Heart right ventricle (tissue), 16 donors: Measurements from ENCODE around the gene TMEM127. TPM values are rescaled to one million over a fixed set of nuclear protein-coding genes. Genes with fewer than 3 reads are reported as not detected.

Source experiments
- ATAC-seq, 8 donors: fragments of 200-7000 bp; cut with Tn5 transposase; one replicate each; pipeline ENCODE4 v1.9.1; 2020; ENCODE audit warnings: mild to moderate bottlenecking in 8 of 8, moderate library complexity in 8 of 8, moderate number of reproducible peaks in 1 of 8
- DNase-seq, 2 donors: peaks; one replicate each; pipeline ENCODE4 v3.0.0-alpha.2; 2020
- H3K27ac ChIP-seq, 10 donors: fragments of 200-600 bp; sonication (generic) in 2 of 10; one replicate each; pipeline versions ENCODE4 v1.5.0 to v1.8.0; 2020 to 2022; ENCODE audit warnings: mild to moderate bottlenecking in 3 of 10
- H3K27me3 ChIP-seq, 7 donors: fragments of 200-600 bp; one replicate each; pipeline ENCODE4 v1.8.0; 2021 to 2022; ENCODE audit warnings: mild to moderate bottlenecking in 2 of 7
- H3K36me3 ChIP-seq, 9 donors: fragments of 200-600 bp; sonication (generic) in 1 of 9; one replicate each; pipeline versions ENCODE4 v1.5.0 to v1.8.0; 2020 to 2022; ENCODE audit warnings: mild to moderate bottlenecking in 2 of 9
- H3K4me1 ChIP-seq, 9 donors: fragments of 200-600 bp; sonication (generic) in 1 of 9; one replicate each; pipeline versions ENCODE4 v1.5.0 to v1.8.0; 2020 to 2022; ENCODE audit warnings: mild to moderate bottlenecking in 4 of 9
- H3K4me3 ChIP-seq, 10 donors: fragments of 200-600 bp; sonication (generic) in 2 of 10; one replicate each; pipeline versions ENCODE4 v1.5.0 to v1.8.0; 2020 to 2022; ENCODE audit warnings: mild to moderate bottlenecking in 7 of 10, moderate library complexity in 2 of 10
- H3K9me3 ChIP-seq, 11 donors: fragments of 200-600 bp in 10 of 11; sonication (generic) in 2 of 11; one replicate each; pipeline versions ENCODE4 v1.5.0 to v1.8.0; 2013 to 2022; ENCODE audit warnings: mild to moderate bottlenecking in 2 of 11, control low read depth in 1 of 11, moderate library complexity in 1 of 11
- WGBS, 2 donors: extraction: QIAGEN DNeasy Blood & Tissue Kit; methylation state at CpG; one replicate each; pipeline ENCODE4 v1.1.7; 2013; ENCODE audit warnings: inconsistent platforms in 1 of 2; 5-methylcytosine and 5-hydroxymethylcytosine counted together
- intact Hi-C, 10 donors: fragments of 100-400 bp; cut with DNase I; formaldehyde crosslinking; loops; one replicate each; pipeline versions ENCODE4 v1.11.1 to v1.14.2; 2022
- polyA plus RNA-seq, 2 donors: library from polyadenylated mRNA; stranded (reverse); fragments of 200-250 nt; gene quantifications; one replicate each; pipeline ENCODE4 v1.2.3, GENCODE V29; 2013
- total RNA-seq, 10 donors: library from RNA; stranded (reverse); fragmentation: NEBNext Ultra II Directional in 3 of 10; extraction: Animal tissue kit (Norgen Biotek cat#: 25700) in 3 of 10; gene quantifications; one replicate each; pipeline versions ENCODE4 v1.2.1 to v1.2.4, GENCODE V29; 2021 to 2023
- TF ChIP-seq, protein P1 (sequence below), 9 donors: fragments of 200-600 bp; sonication (generic) in 2 of 9; IDR thresholded peaks; one replicate each; pipeline versions ENCODE4 v1.5.0 to v1.8.0; 2021 to 2022; ENCODE audit warnings: antibody characterized with exemption in 9 of 9, mild to moderate bottlenecking in 5 of 9, moderate library complexity in 1 of 9
- donor health status: Arrhythmogenic right ventricular cardiomyopathy.
- donor health status: ischemic (EF 13 %, LVEDD 7.1; RV severe dilation, severe dysfunction).
- donor health status: healthy with polysubstance abuse.
- donor health status: DM: no; HTN: yes; CAD: no.
- donor health status: DM: no; HTN: no; CAD: no.
- donor health status: ischemic (EF 25% LVEDD 6.9; RV normal size, moderate dysfunction).
- donor health status: ischemic (EF 25% LVEDD 5.7; RV mildly dilated, moderate dysfunction).
- donor health status: healthy.
- donor health status: DM: yes; HTN: yes; CAD: no.
- donor health status: Ischemic cardiomyopathy.
- donor health status: ischemic (EF 35%, LVEDD 5.7; RV mildly dilated, moderate dysfunction).
- donor health status: nonischemic (EF 11% LVEDD 7.7; RV severe dilation, severe dysfunction).
- donor health status: DM: yes; HTN: yes; CAD: no.
- donor health status: PGD.
- donor health status: ischemic (EF 29% LVEDD 5.4; RV normal size, mild dysfunction).
- donor health status: nonischemic (EF 23%, LVEDD 6.1; RV moderate dilation, normal function).

The TMEM127 gene
- total and polyA plus RNA-seq, 12 donors: 15.2 to 113 (median 88.3) TPM

DNA sequence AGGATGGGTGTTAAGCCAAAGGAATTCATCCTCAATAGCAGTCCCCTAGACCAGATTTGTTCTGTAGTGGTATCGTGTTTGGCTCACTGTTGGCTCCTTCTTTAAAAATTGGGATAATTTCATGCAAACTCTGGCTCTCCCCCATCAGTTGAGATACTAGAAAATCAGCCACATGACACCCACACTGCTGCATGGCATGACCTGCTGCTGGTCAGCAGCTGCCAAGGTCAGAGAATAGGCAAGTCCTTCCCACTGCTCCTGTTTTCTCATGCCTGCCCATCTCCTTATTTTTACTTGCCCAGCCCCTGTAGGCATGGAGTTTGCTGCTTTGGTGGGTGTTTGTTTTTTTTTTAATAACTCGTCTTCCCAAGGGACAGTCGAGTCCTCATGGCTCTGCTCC is 40.6 kb upstream of the TMEM127 start:
- Histone ChIP-seq H3K27me3 (no peaks in the 10 kb centered on the region), H3K27ac (peak overlapping the region in 9 of 10 donors; percentile 76 to 96 (median 87)), H3K9me3 (no peaks in the 10 kb centered on the region), H3K36me3 (peaks cover 0 to 34% (median 25%) of the 10 kb centered on the region in 9 donors), H3K4me3 (peak overlapping the region in 9 of 10 donors; percentile 57 to 94 (median 77)), H3K4me1 (peaks cover 6 to 40% (median 24%) of the 10 kb centered on the region in 9 donors)
- intact Hi-C loops: loop anchor here in 5 of 10 donors (5.0 to 10.0 kb wide), 3 partner anchors 39 to 201 kb away; partner anchors contain the start of genes NEURL3 (in 5 of the 5), CIAO1 (in 1 of the 5) and TMEM127 (in 1 of the 5)
- ATAC-seq: no peak
- no peak for DNase-seq
- WGBS, 2 donors: 89 to 92% methylated on average over 3 of the region's 3 CpGs
- TF ChIP-seq, protein P1, sequence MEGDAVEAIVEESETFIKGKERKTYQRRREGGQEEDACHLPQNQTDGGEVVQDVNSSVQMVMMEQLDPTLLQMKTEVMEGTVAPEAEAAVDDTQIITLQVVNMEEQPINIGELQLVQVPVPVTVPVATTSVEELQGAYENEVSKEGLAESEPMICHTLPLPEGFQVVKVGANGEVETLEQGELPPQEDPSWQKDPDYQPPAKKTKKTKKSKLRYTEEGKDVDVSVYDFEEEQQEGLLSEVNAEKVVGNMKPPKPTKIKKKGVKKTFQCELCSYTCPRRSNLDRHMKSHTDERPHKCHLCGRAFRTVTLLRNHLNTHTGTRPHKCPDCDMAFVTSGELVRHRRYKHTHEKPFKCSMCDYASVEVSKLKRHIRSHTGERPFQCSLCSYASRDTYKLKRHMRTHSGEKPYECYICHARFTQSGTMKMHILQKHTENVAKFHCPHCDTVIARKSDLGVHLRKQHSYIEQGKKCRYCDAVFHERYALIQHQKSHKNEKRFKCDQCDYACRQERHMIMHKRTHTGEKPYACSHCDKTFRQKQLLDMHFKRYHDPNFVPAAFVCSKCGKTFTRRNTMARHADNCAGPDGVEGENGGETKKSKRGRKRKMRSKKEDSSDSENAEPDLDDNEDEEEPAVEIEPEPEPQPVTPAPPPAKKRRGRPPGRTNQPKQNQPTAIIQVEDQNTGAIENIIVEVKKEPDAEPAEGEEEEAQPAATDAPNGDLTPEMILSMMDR (IDR thresholded peaks at IDR 0.05): no peak

DNA sequence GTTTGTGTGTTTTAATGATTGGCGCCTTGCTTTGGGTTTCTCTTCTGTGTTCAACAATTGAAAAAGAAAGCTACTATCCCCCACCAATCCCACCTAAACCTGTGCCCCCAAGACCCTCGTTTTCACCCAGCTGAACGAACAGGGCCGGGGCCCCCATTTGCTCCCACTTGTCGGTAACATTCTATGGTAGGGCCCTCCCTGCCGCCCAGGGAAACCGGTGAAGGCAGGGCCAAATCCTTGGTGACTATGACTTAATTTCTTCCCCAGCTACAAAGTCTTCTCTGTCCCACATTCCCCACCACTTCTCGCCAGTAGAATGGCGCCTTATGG is 40.1 kb upstream of the TMEM127 start:
- DNase-seq (no peak), ATAC-seq (peak in 4 of 8 donors; percentile 5 to 16 (median 13))
- Histone ChIP-seq H3K9me3 (no peaks in the 10 kb centered on the region), H3K27ac (peak overlapping the region; percentile 5 to 96 (median 86)), H3K36me3 (peaks cover 0 to 38% (median 29%) of the 10 kb centered on the region in 9 donors), H3K4me3 (peak overlapping the region; percentile 57 to 94 (median 74)), H3K27me3 (no peaks in the 10 kb centered on the region), H3K4me1 (peaks cover 6 to 40% (median 24%) of the 10 kb centered on the region in 9 donors)
- TF ChIP-seq, protein P1 (IDR thresholded peaks at IDR 0.05): no peak
- intact Hi-C loops: loop anchor here in 7 of 10 donors (1.0 to 10.0 kb wide), 6 partner anchors 39 to 203 kb away; partner anchors contain the start of genes NEURL3 (in 5 of the 7), CIAO1 (in 2 of the 7) and TMEM127 (in 1 of the 7)
- WGBS, 2 donors: 19 to 26% methylated on average over 9 of the region's 9 CpGs

- DNase-seq (peak; percentile 88 to 89), ATAC-seq (peak; percentile 97 to 100 (median 99))
- Histone ChIP-seq H3K9me3 (no peaks in the 10 kb centered on the region), H3K27ac (peak within 1 kb of the TSS; percentile 5 to 96 (median 86)), H3K4me3 (peak within 1 kb of the TSS; percentile 57 to 94 (median 74)), H3K4me1 (peaks cover 6 to 40% (median 24%) of the 10 kb centered on the region in 9 donors), H3K36me3 (peaks cover 0 to 44% (median 35%) of the 10 kb centered on the region in 9 donors), H3K27me3 (no peaks in the 10 kb centered on the region)
- TF ChIP-seq, protein P1 (IDR thresholded peaks at IDR 0.05): no peak
- intact Hi-C loops: loop anchor here in 7 of 10 donors (1.0 to 10.0 kb wide), 6 partner anchors 38 to 203 kb away; partner anchors contain the start of genes NEURL3 (in 5 of the 7), CIAO1 (in 2 of the 7) and TMEM127 (in 1 of the 7)
- 1% methylated on average over 61 of the region's 61 CpGs for WGBS, 2 donors
Observed at GRCh38 chr2:96305091-96305978, 39.5 kb upstream of the TMEM127 start, which contains the start of gene SNRNP200. Gene SNRNP200, minus strand, starts transcription at chr2:96305546. Its CDS starts 109 bp downstream, at chr2:96305437.

DNA sequence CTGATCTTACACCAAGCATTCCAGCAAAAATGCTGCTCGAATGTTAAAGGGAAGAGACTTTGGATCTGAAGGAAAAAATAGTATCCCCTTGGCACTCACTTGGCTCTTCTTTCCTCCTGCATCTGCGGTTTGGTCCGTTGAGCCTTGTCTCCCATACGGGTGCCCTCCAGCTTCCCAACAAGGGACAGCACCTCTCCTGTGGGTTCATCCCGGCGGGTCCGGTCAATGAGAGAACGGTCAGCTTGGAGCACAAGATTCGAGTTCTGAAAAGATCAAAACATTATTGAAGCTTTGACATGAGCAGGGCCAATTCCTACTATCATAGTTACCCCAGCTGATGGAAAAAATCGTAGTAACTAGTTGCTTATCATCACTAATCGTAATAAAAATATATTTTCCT is 38.8 kb upstream of the TMEM127 start:
- H3K9me3 ChIP-seq: no peaks in the 10 kb centered on the region
- DNase-seq (no peak), ATAC-seq (no peak)
- H3K4me1 ChIP-seq: peaks cover 6 to 40% (median 24%) of the 10 kb centered on the region in 9 donors
- H3K4me3 ChIP-seq: peak overlapping the region; percentile 57 to 94 (median 74)
- peak overlapping the region in 6 of 10 donors; percentile 82 to 96 (median 88) for H3K27ac ChIP-seq
- 64 to 65% methylated on average over 11 of the region's 11 CpGs for WGBS, 2 donors
- peaks cover 0 to 51% (median 42%) of the 10 kb centered on the region in 9 donors for H3K36me3 ChIP-seq
- no peaks in the 10 kb centered on the region for H3K27me3 ChIP-seq
- TF ChIP-seq, protein P1 (IDR thresholded peaks at IDR 0.05): no peak
- intact Hi-C loops: loop anchor here in 9 of 10 donors (1.0 to 10.0 kb wide), 8 partner anchors 37 to 205 kb away; partner anchors contain the start of genes NEURL3 (in 5 of the 9), CIAO1 (in 4 of the 9) and TMEM127 (in 3 of the 9)
